Measurements from ENCODE around the gene RPTOR. TPM values are rescaled to one million over a fixed set of nuclear protein-coding genes. Genes with fewer than 3 reads are reported as not detected.

Gene RPTOR
- polyA plus RNA-seq, 1 donor from 2014 or later = 8.0 TPM

GRCh38 chr17:80948976-80949450, 404.4 kb downstream of the RPTOR start:
- Histone ChIP-seq H3K27me3 (ENCODE audit: insufficient read depth, low read depth, low read length) (no peaks in the 10 kb centered on the region), H3K4me3 (ENCODE audit: low read length) (no peak overlapping the region), H3K27ac (ENCODE audit: low read length) (no peak overlapping the region), H3K4me2 (ENCODE audit: low read length) (no peak overlapping the region), H3K9ac (ENCODE audit: low read length) (no peak overlapping the region), H3K9me2 (ENCODE audit: insufficient read depth, low read length) (no peaks in the 10 kb centered on the region), H3K36me3 (ENCODE audit: insufficient read depth, low read length) (no peaks in the 10 kb centered on the region), H3K9me3 (ENCODE audit: low read length) (no peaks in the 10 kb centered on the region), H2AFZ (ENCODE audit: low read depth, low read length) (no peak overlapping the region), H4K20me1 (ENCODE audit: insufficient read depth) (no peaks in the 10 kb centered on the region), H3F3A (ENCODE audit: insufficient read depth, low read length, poor library complexity, severe bottlenecking) (no peaks in the 10 kb centered on the region), H3K79me2 (replicated peaks; ENCODE audit: insufficient read depth, low read length) (no peaks in the 10 kb centered on the region)
- TF ChIP-seq SMC3 (conservative IDR thresholded peaks at IDR 0.05; ENCODE audit: poor library complexity) = no peak
- no peak for TF ChIP-seq EP300 (conservative IDR thresholded peaks at IDR 0.05; ENCODE audit: poor library complexity, severe bottlenecking)
- TF ChIP-seq POLR2AphosphoS5 (IDR thresholded peaks at IDR 0.05) = no peak
- TF ChIP-seq TAF1 (IDR thresholded peaks at IDR 0.05; ENCODE audit: low read depth) = no peak
- TF ChIP-seq RAD21 (conservative IDR thresholded peaks at IDR 0.05) = no peak
- no peak for TF ChIP-seq REST (IDR thresholded peaks at IDR 0.05; ENCODE audit: borderline replicate concordance)
- TF ChIP-seq MXI1 (conservative IDR thresholded peaks at IDR 0.05; ENCODE audit: poor library complexity, severe bottlenecking) = no peak
- no peak for TF ChIP-seq EZH2 (IDR thresholded peaks at IDR 0.05; ENCODE audit: borderline replicate concordance, insufficient read depth, low read length, poor library complexity, severe bottlenecking)

GRCh38 chr17:80949451-80950421, 405.1 kb downstream of the RPTOR start:
- Histone ChIP-seq H3K9ac (ENCODE audit: low read length) (no peak overlapping the region), H2AFZ (ENCODE audit: low read depth, low read length) (no peak overlapping the region), H3K36me3 (ENCODE audit: insufficient read depth, low read length) (no peaks in the 10 kb centered on the region), H3F3A (ENCODE audit: insufficient read depth, low read length, poor library complexity, severe bottlenecking) (no peaks in the 10 kb centered on the region), H3K4me2 (ENCODE audit: low read length) (no peak overlapping the region), H4K20me1 (ENCODE audit: insufficient read depth) (no peaks in the 10 kb centered on the region), H3K27me3 (ENCODE audit: insufficient read depth, low read depth, low read length) (no peaks in the 10 kb centered on the region), H3K79me2 (replicated peaks; ENCODE audit: insufficient read depth, low read length) (no peaks in the 10 kb centered on the region), H3K9me3 (ENCODE audit: low read length) (no peaks in the 10 kb centered on the region), H3K4me3 (ENCODE audit: low read length) (no peak overlapping the region), H3K27ac (ENCODE audit: low read length) (no peak overlapping the region), H3K9me2 (ENCODE audit: insufficient read depth, low read length) (no peaks in the 10 kb centered on the region)
- TF ChIP-seq EP300 (conservative IDR thresholded peaks at IDR 0.05; ENCODE audit: poor library complexity, severe bottlenecking) (no peak), RAD21 (conservative IDR thresholded peaks at IDR 0.05) (no peak), POLR2AphosphoS5 (IDR thresholded peaks at IDR 0.05) (no peak), REST (IDR thresholded peaks at IDR 0.05; ENCODE audit: borderline replicate concordance) (no peak), TAF1 (IDR thresholded peaks at IDR 0.05; ENCODE audit: low read depth) (no peak), SMC3 (conservative IDR thresholded peaks at IDR 0.05; ENCODE audit: poor library complexity) (no peak), CTCF (IDR thresholded peaks at IDR 0.05; ENCODE audit: poor library complexity, severe bottlenecking) (no peak), EZH2 (IDR thresholded peaks at IDR 0.05; ENCODE audit: borderline replicate concordance, insufficient read depth, low read length, poor library complexity, severe bottlenecking) (no peak), MXI1 (conservative IDR thresholded peaks at IDR 0.05; ENCODE audit: poor library complexity, severe bottlenecking) (no peak)
